Neural progenitor cell (in vitro differentiated cells): ENCODE measurements around the gene MGME1. TPM values are rescaled to one million over a fixed set of nuclear protein-coding genes. Genes with fewer than 3 reads are reported as not detected.

Source experiments
- DNase-seq: peaks from one replicate; pipeline ENCODE4 v3.0.0-alpha.2; 2016; ENCODE audit warnings: low spot score
- H2AFZ ChIP-seq: fragments of 200-600 bp; sonication (generic); replicated peaks from 2 replicates; pipeline ENCODE4 v1.6.1; 2016; ENCODE audit warnings: antibody characterized with exemption
- H3F3A ChIP-seq: fragments of 200-600 bp; sonication (generic); 2 replicates; pipeline ENCODE4 v1.6.1; 2016; ENCODE audit warnings: antibody characterized with exemption, low read depth
- H3K27ac ChIP-seq: fragments of 200-600 bp; sonication (generic); 2 replicates; pipeline ENCODE4 v1.5.1; 2016; ENCODE audit warnings: mild to moderate bottlenecking
- H3K27me3 ChIP-seq: fragments of 200-600 bp; sonication (generic); 2 replicates; pipeline ENCODE4 v1.6.1; 2016; ENCODE audit warnings: mild to moderate bottlenecking, moderate library complexity
- H3K36me3 ChIP-seq: fragments of 200-600 bp; sonication (generic); 2 replicates; pipeline ENCODE4 v1.5.1; 2016
- H3K4me1 ChIP-seq: fragments of 200-600 bp; sonication (generic); 2 replicates; pipeline ENCODE4 v1.6.1; 2016; ENCODE audit warnings: mixed run types
- H3K4me2 ChIP-seq: fragments of 200-600 bp; sonication (generic); 2 replicates; pipeline ENCODE4 v1.6.1; 2016
- H3K4me3 ChIP-seq: fragments of 200-600 bp; sonication (generic); 2 replicates; pipeline ENCODE4 v1.5.1; 2016
- H3K79me2 ChIP-seq: fragments of 200-600 bp; sonication (generic); 2 replicates; pipeline ENCODE4 v1.6.1; 2016; ENCODE audit warnings: low read depth
- H3K9ac ChIP-seq: fragments of 200-600 bp; sonication (generic); 2 replicates; pipeline ENCODE4 v1.6.1; 2016
- H3K9me3 ChIP-seq: fragments of 200-600 bp; sonication (generic); 2 replicates; pipeline ENCODE4 v1.5.1; 2016; ENCODE audit warnings: low read depth
- H4K20me1 ChIP-seq: fragments of 200-600 bp; sonication (generic); 2 replicates; pipeline ENCODE4 v1.6.1; 2016; ENCODE audit warnings: low read depth
- H3K27ac Mint-ChIP-seq: 3 replicates; pipeline ENCODE4 v1.8.0; 2021; ENCODE audit warnings: mixed read lengths
- H3K27me3 Mint-ChIP-seq: 2 replicates; pipeline ENCODE4 v1.8.0; 2022; ENCODE audit warnings: low read depth, mild to moderate bottlenecking, inconsistent platforms, moderate library complexity, mixed read lengths; ENCODE audit not compliant: insufficient read depth
- H3K36me3 Mint-ChIP-seq: 3 replicates; pipeline ENCODE4 v1.8.0; 2021; ENCODE audit warnings: mixed read lengths
- H3K4me1 Mint-ChIP-seq: 3 replicates; pipeline ENCODE4 v1.8.0; 2021; ENCODE audit warnings: mixed read lengths
- H3K4me3 Mint-ChIP-seq: 3 replicates; pipeline ENCODE4 v1.8.0; 2021; ENCODE audit warnings: mild to moderate bottlenecking, moderate library complexity, mixed read lengths
- H3K9me3 Mint-ChIP-seq: 3 replicates; pipeline ENCODE4 v1.8.0; 2020; ENCODE audit warnings: mixed read lengths
- CTCF ChIP-seq: fragments of 200-600 bp; sonication (generic); IDR thresholded peaks from 2 replicates; pipeline ENCODE4 v1.5.1; 2017; ENCODE audit warnings: antibody characterized with exemption, mild to moderate bottlenecking
- EZH2 ChIP-seq: fragments of 200-600 bp; sonication (generic); IDR thresholded peaks from 2 replicates; pipeline ENCODE4 v1.6.1; 2017; ENCODE audit warnings: antibody characterized with exemption, mild to moderate bottlenecking, moderate library complexity
- EZH2phosphoT487 ChIP-seq: fragments of 200-600 bp; sonication (generic); IDR thresholded peaks from 2 replicates; pipeline ENCODE4 v1.6.1; 2017; ENCODE audit warnings: antibody characterized with exemption
- total RNA-seq: library from RNA; depleted of rRNA; stranded (reverse); fragments of >200 nt; gene quantifications from 2 replicates; pipeline ENCODE4 v1.2.3, GENCODE V29; 2015; ENCODE audit warnings: low replicate concordance

The MGME1 gene
- total RNA-seq, 1 donor from 2014 or later: 87.2 TPM

GRCh38 chr20:17969278-17969883 lies 563 bp downstream of the MGME1 start:
- peaks cover 97% of the 10 kb centered on the region for H3K79me2 ChIP-seq
- H3K4me3 Mint-ChIP-seq: peak overlapping the region; percentile 93
- H3K4me3 ChIP-seq: peak overlapping the region; percentile 88
- no peaks in the 10 kb centered on the region for H3K9me3 Mint-ChIP-seq
- H3K4me1 ChIP-seq: peaks cover 39% of the 10 kb centered on the region
- peaks cover 3% of the 10 kb centered on the region for H3K36me3 ChIP-seq
- peak overlapping the region; percentile 62 for H2AFZ ChIP-seq
- H3F3A ChIP-seq: peaks cover 25% of the 10 kb centered on the region
- H3K4me2 ChIP-seq: peak overlapping the region; percentile 95
- H3K27ac ChIP-seq: peak overlapping the region; percentile 100
- peak overlapping the region; percentile 92 for H3K27ac Mint-ChIP-seq
- H3K27me3 Mint-ChIP-seq: no peaks in the 10 kb centered on the region
- peaks cover 68% of the 10 kb centered on the region for H4K20me1 ChIP-seq
- no peaks in the 10 kb centered on the region for H3K27me3 ChIP-seq
- DNase-seq: peak; percentile 75
- peak overlapping the region; percentile 95 for H3K9ac ChIP-seq
- peaks cover 63% of the 10 kb centered on the region for H3K4me1 Mint-ChIP-seq
- no peaks in the 10 kb centered on the region for H3K9me3 ChIP-seq
- TF ChIP-seq EZH2phosphoT487 (no peak), CTCF (no peak), EZH2 (no peak)
- peaks cover 9% of the 10 kb centered on the region for H3K36me3 Mint-ChIP-seq

- H3K4me1 ChIP-seq: peaks cover 33% of the 10 kb centered on the region
- no peak overlapping the region for H3K27ac ChIP-seq
- H3K9ac ChIP-seq: peak overlapping the region; percentile 95
- H3K4me2 ChIP-seq: peak overlapping the region; percentile 95
- peaks cover 5% of the 10 kb centered on the region for H3K36me3 Mint-ChIP-seq
- peak overlapping the region; percentile 93 for H3K4me3 Mint-ChIP-seq
- peaks cover 3% of the 10 kb centered on the region for H3K36me3 ChIP-seq
- H3K27ac Mint-ChIP-seq: peak overlapping the region; percentile 92
- no peaks in the 10 kb centered on the region for H3K9me3 ChIP-seq
- H3K27me3 ChIP-seq: no peaks in the 10 kb centered on the region
- H3K79me2 ChIP-seq: peaks cover 97% of the 10 kb centered on the region
- H3F3A ChIP-seq: peaks cover 25% of the 10 kb centered on the region
- no peaks in the 10 kb centered on the region for H3K9me3 Mint-ChIP-seq
- H3K27me3 Mint-ChIP-seq: no peaks in the 10 kb centered on the region
- H3K4me3 ChIP-seq: peak overlapping the region; percentile 88
- peaks cover 66% of the 10 kb centered on the region for H4K20me1 ChIP-seq
- TF ChIP-seq EZH2phosphoT487 (no peak), CTCF (no peak), EZH2 (no peak)
- peak; percentile 23 for DNase-seq
- peaks cover 60% of the 10 kb centered on the region for H3K4me1 Mint-ChIP-seq
- H2AFZ ChIP-seq: no peak overlapping the region
Observed at GRCh38 chr20:17969884-17970409, 1.1 kb downstream of the MGME1 start.

- Histone ChIP-seq H3K4me3 (peak overlapping the region; percentile 88), H3K36me3 (peaks cover 3% of the 10 kb centered on the region), H3K9ac (peak overlapping the region; percentile 95), H3K79me2 (peaks cover 97% of the 10 kb centered on the region), H3F3A (peaks cover 24% of the 10 kb centered on the region), H4K20me1 (peaks cover 54% of the 10 kb centered on the region), H2AFZ (no peak overlapping the region), H3K27me3 (no peaks in the 10 kb centered on the region), H3K27ac (peak overlapping the region; percentile 14), H3K9me3 (no peaks in the 10 kb centered on the region), H3K4me1 (peaks cover 22% of the 10 kb centered on the region), H3K4me2 (peak overlapping the region; percentile 95)
- Mint-ChIP-seq H3K9me3 (no peaks in the 10 kb centered on the region), H3K36me3 (peaks cover 12% of the 10 kb centered on the region), H3K4me1 (peaks cover 46% of the 10 kb centered on the region), H3K27me3 (no peaks in the 10 kb centered on the region), H3K4me3 (peak overlapping the region; percentile 93), H3K27ac (peak overlapping the region; percentile 92)
- no peak for TF ChIP-seq EZH2
- no peak for TF ChIP-seq CTCF
- no peak for TF ChIP-seq EZH2phosphoT487
- peak; percentile 59 for DNase-seq
Observed at GRCh38 chr20:17971300-17972013, 2.6 kb downstream of the MGME1 start.
